IPS-NIHi7 (cell line): ENCODE results near the gene SH3PXD2B.
"Not testable (repeated sequence)": the region's sequence is repeated elsewhere in the genome, so short reads cannot be mapped to it uniquely, and the experiment has no call there.

Experiments used
- DNase-seq: peaks from one replicate; pipeline ENCODE4 v3.0.0; 2012; ENCODE audit warnings: mixed read lengths; ENCODE audit errors: extremely low spot score

Gene SH3PXD2B

GRCh38 chr5:172402031-172402430, 52.3 kb downstream of the SH3PXD2B start:
- not testable (repeated sequence) for DNase-seq

GRCh38 chr5:172399826-172400225, 54.5 kb downstream of the SH3PXD2B start:
- no peak for DNase-seq

DNA sequence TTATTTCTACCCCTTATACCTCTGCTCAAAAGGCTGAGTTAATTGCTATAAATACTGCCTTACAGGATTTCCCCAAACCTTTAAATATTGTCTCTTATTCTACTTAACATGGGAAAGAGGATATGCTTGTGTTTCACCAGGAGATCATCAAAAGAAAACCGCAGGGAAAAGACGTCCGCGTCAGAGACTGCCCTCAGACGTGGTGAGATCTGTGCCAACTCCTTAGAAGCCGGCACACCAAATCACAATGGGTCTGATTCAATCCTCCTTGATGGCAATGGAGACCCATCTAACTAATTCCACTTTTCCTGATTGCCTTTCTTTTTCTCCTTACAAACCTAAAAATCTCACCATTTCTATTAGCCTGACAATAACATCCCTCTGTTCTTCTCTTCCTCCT, 55.0 kb downstream of the SH3PXD2B start:
- no peak for DNase-seq

DNA sequence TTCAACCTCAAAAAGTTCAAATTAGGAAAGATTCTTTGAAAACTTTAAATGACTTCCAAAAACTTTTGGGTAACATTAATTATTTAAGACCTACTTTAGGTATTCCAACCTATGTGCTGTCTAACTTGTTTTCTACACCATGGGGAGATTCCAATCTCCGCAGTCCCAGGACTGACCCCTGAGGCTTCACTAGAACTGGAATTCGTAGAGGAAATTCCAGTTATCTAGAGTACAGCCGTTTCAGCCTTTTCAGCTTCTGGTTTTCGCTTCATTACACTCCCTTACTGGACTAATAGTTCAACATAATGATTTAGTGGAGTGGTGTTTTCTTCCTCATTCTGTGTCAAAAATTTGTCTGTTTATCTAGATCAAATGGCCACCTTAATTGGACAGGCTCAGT, 55.7 kb downstream of the SH3PXD2B start:
- DNase-seq, result not testable (repeated sequence)

GRCh38 chr5:172396994-172397393, 57.3 kb downstream of the SH3PXD2B start:
- not testable (repeated sequence) for DNase-seq

DNA sequence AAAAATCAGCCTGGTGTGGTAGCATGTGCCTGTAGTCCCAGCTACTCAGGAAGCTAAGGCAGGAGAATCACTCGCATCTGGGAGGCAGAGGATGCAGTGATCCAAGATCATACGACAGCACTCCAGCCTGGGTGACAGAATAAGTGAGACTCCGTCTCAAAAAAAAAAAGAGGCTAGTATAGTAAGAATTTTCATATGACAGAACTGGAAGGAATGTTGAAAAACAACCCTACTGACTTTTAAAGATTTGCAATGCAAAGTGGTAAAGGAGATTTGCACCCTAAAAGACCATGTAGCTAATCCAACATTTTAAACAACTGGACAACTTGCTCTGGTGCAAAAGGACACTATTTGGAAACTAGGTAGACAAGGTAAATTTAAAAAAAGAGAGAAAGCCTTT, 58.1 kb downstream of the SH3PXD2B start:
- no peak for DNase-seq

DNA sequence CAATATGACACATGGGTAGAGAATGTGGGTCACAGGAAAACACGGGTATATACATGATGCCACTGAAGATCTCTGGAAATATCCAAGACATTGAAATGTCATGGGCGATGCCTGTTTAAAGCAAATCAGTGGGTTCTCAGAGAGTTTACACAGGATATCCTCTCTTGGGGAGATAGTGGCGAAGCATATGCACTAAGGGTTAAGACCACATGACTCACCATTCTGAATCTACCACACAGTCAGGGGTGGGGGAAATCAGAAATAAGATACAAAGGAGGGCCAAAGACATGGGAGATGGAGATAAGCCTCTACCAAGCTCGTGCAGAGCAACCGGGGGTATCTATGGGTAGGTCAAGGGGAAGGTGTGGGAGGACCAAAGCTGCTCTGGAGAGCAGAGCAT, 58.8 kb downstream of the SH3PXD2B start:
- no peak for DNase-seq

GRCh38 chr5:172389578-172390112, 64.7 kb downstream of the SH3PXD2B start:
- DNase-seq, result no peak

- DNase-seq, result no peak
These were observed 66.0 kb downstream of the SH3PXD2B start for GRCh38 chr5:172388246-172388733.

- DNase-seq, result no peak
These were observed 68.6 kb downstream of the SH3PXD2B start for GRCh38 chr5:172385707-172386106.

- DNase-seq, result no peak
These were observed 69.2 kb downstream of the SH3PXD2B start for GRCh38 chr5:172385010-172385563.

- no peak for DNase-seq
These were observed 71.0 kb downstream of the SH3PXD2B start for GRCh38 chr5:172383191-172383802.

DNA sequence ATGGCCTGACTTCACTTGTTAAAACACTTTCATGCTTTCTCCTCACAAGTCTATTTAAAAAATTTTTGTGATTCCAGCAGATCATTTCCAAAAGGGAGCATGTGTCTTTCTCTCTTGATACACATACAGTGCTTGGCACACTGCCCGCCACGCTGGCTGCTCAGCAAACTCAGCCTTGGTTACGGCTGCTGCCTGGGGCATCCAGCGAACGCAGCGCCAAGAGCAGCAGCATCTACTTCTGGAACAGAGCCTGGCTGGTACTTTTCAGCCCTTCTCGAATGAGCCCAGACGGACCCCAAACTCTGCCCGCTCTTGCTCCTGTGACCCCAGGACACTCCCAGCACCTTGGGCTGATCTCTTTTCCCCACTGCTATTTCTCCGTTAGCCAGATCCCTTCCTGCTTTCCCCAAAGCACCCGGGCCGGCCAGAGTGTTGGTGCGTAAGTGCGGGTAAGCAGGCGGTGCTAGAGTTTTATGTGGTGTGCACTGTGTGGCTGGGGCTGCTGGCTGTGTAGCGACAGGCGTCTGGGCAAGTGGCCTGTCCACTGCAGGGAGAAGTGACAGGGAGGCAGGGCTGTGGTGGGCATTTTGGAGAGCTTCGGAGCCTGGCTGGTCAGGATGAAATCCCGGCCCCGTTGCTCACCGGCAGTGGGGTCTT, 73.2 kb downstream of the SH3PXD2B start:
- DNase-seq, result no peak

- DNase-seq, result no peak
These were observed 73.9 kb downstream of the SH3PXD2B start for GRCh38 chr5:172380301-172380986.

DNA sequence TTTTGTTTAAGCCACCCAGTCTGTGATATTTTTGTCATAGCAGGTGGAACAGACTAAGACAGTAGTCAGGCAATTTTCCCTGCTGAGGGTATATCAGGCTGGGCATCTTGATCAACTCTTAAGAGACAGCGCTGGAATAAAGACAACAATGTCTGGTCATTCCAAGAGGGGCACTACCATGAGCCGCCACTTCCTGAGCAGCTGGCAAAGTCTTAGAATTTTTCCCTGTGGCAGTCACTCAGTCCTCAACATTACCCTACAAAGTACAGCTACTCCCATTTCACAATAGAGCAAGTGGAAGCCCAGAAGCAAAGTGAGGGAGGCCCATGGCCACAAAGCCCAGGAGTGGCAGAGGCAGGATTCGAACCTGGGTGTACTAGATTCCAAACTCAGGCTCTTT, 74.8 kb downstream of the SH3PXD2B start:
- no peak for DNase-seq

- DNase-seq, result no peak
These were observed 76.5 kb downstream of the SH3PXD2B start for GRCh38 chr5:172377856-172378255.

DNA sequence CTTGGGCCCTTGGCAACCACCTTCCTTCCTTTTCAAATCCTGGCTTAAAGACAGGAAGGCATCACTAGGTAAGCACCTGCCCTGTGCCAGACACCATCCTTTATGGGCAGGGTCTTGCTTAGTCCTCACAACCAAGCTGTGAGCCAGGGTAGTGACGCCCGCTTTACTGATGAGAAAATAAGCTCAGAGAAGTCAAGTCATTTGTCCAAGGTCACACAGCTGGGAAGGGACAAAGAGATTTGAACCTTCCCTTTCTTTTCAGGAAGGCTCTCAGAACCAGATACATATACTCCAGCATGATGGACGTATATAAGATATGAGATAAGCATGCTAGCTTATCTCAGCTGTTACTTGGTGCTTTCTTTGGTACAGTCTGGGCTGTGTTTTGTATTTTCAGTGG, 76.9 kb downstream of the SH3PXD2B start:
- no peak for DNase-seq

GRCh38 chr5:172374783-172375182, 79.5 kb downstream of the SH3PXD2B start:
- DNase-seq, result no peak

DNA sequence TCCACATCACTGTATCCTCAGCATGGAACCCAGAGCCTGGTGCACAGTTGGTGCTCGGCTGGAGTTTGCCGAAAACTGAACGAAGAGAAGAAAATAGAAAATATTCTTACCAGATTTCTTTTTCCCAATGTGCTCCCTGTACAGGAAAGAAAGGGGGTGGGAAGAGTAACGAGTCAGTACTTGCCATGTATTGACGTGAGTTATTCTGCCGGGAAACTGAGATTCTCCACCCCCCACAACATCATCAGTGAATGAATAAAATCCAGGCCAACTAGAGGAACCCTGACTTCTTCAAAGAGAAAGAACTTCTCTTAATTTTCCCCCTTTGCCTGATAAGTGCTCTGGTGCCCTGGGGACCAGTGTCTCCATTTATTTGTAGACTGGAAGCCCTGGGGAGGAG, 80.6 kb downstream of the SH3PXD2B start:
- no peak for DNase-seq

- DNase-seq, result no peak
These were observed 82.6 kb downstream of the SH3PXD2B start for GRCh38 chr5:172371684-172372083.

- peak; percentile 58 for DNase-seq
These were observed 83.4 kb downstream of the SH3PXD2B start for GRCh38 chr5:172370648-172371545.
